ENCODE data around the gene ABCB4. TPM values are rescaled to one million over a fixed set of nuclear protein-coding genes. Genes with fewer than 3 reads are reported as not detected.

Gene ABCB4
- total RNA-seq, 1 donor from 2014 or later: 2.5 TPM

DNA sequence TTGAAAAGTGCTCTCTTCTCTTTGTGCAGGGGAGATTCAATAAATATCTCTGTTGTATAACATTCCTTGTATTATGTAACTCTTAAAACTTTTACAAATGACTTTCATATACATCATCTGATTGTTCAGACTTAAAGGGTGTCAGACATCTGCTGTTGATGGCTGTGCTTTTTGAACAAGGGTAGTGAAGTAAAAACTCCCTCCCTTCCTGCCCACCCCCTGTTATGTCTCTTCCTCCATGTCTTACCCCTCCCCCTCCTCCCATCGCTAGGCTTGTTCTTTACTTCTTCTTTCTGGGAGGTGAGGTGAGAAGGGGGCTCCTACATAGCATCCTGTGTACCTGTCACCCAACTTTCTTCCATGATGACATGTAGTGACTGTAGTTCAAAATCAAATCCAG, 23.4 kb upstream of the ABCB4 start:
- no peak overlapping the region for H3K4me3 Mint-ChIP-seq (ENCODE audit: unreplicated experiment)
- H3K36me3 Mint-ChIP-seq (ENCODE audit: unreplicated experiment): no peaks in the 10 kb centered on the region
- no peaks in the 10 kb centered on the region for H3K9me3 Mint-ChIP-seq (ENCODE audit: unreplicated experiment)
- no peak for DNase-seq
- H3K4me1 Mint-ChIP-seq (ENCODE audit: low read depth, unreplicated experiment): no peaks in the 10 kb centered on the region
- no peak overlapping the region for H3K27ac Mint-ChIP-seq (ENCODE audit: unreplicated experiment)
- no peaks in the 10 kb centered on the region for H3K27me3 Mint-ChIP-seq (ENCODE audit: unreplicated experiment)
- TF ChIP-seq, protein P1, sequence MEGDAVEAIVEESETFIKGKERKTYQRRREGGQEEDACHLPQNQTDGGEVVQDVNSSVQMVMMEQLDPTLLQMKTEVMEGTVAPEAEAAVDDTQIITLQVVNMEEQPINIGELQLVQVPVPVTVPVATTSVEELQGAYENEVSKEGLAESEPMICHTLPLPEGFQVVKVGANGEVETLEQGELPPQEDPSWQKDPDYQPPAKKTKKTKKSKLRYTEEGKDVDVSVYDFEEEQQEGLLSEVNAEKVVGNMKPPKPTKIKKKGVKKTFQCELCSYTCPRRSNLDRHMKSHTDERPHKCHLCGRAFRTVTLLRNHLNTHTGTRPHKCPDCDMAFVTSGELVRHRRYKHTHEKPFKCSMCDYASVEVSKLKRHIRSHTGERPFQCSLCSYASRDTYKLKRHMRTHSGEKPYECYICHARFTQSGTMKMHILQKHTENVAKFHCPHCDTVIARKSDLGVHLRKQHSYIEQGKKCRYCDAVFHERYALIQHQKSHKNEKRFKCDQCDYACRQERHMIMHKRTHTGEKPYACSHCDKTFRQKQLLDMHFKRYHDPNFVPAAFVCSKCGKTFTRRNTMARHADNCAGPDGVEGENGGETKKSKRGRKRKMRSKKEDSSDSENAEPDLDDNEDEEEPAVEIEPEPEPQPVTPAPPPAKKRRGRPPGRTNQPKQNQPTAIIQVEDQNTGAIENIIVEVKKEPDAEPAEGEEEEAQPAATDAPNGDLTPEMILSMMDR (IDR thresholded peaks at IDR 0.05; ENCODE audit: partially characterized antibody, unreplicated experiment): no peak

DNA sequence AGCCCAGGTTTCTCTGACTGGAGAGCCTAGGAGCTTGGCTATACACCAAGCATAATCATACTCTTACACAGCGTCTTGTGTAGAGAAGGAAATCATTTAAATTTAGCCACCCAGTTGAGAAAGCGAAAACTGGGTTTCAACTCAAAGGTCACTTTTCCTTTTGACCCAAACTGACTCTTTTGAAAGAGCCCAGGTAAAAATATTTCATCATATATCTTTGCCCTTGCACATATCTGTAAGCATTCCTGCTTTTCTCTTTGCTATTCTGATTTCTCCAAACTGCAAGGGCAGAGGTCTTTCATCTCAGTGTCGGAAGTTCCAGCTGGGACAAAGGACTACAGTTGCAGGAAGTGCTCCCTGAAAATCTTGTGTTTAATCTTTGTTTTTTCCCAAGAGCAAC, 22.0 kb upstream of the ABCB4 start:
- no peaks in the 10 kb centered on the region for H3K27me3 Mint-ChIP-seq (ENCODE audit: unreplicated experiment)
- no peak overlapping the region for H3K27ac Mint-ChIP-seq (ENCODE audit: unreplicated experiment)
- TF ChIP-seq, protein P1 (IDR thresholded peaks at IDR 0.05; ENCODE audit: partially characterized antibody, unreplicated experiment): no peak
- H3K9me3 Mint-ChIP-seq (ENCODE audit: unreplicated experiment): no peaks in the 10 kb centered on the region
- no peak overlapping the region for H3K4me3 Mint-ChIP-seq (ENCODE audit: unreplicated experiment)
- H3K4me1 Mint-ChIP-seq (ENCODE audit: low read depth, unreplicated experiment): no peaks in the 10 kb centered on the region
- no peaks in the 10 kb centered on the region for H3K36me3 Mint-ChIP-seq (ENCODE audit: unreplicated experiment)
- DNase-seq: no peak

DNA sequence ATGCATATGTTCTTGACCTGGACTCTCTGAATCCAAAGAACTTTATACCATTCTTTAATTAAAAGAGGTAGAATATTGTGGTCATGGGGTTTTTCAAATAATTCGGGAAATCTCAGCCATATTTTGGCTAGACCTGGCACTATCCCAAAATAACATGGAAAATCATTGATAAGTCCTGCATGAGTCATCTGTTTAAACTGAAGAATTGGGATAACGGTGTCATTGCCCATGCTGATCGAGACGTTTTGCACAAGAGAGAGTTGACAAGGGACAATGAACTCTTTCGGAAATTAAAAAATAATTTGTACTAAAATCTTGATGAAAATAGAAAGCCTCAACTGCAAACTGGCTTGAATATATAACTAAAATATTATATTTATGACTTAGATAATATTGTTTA, 19.9 kb upstream of the ABCB4 start:
- H3K27ac Mint-ChIP-seq (ENCODE audit: unreplicated experiment): no peak overlapping the region
- H3K27me3 Mint-ChIP-seq (ENCODE audit: unreplicated experiment): no peaks in the 10 kb centered on the region
- TF ChIP-seq, protein P1 (IDR thresholded peaks at IDR 0.05; ENCODE audit: partially characterized antibody, unreplicated experiment): no peak
- H3K36me3 Mint-ChIP-seq (ENCODE audit: unreplicated experiment): no peaks in the 10 kb centered on the region
- H3K9me3 Mint-ChIP-seq (ENCODE audit: unreplicated experiment): no peaks in the 10 kb centered on the region
- no peak overlapping the region for H3K4me3 Mint-ChIP-seq (ENCODE audit: unreplicated experiment)
- DNase-seq: no peak
- no peaks in the 10 kb centered on the region for H3K4me1 Mint-ChIP-seq (ENCODE audit: low read depth, unreplicated experiment)

DNA sequence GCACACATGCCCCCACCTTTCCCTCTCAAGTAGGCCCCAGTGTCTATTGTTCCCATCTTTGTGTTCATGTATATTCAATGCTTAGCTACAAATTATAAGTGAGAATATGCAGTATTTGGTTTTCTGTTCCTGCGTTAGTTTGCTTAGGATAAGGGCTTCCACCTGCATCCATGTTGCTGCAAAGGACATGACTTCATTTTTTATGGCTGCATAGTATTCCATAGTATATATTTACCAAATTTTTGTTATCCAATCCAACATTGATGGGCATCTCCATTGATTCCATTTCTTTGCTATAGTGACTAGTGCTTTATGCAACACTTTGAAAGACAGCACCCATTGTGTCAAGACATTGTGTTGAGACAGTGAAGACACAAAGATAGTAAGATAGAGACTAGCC, 19.0 kb upstream of the ABCB4 start:
- no peaks in the 10 kb centered on the region for H3K9me3 Mint-ChIP-seq (ENCODE audit: unreplicated experiment)
- H3K36me3 Mint-ChIP-seq (ENCODE audit: unreplicated experiment): no peaks in the 10 kb centered on the region
- TF ChIP-seq, protein P1 (IDR thresholded peaks at IDR 0.05; ENCODE audit: partially characterized antibody, unreplicated experiment): no peak
- no peak for DNase-seq
- H3K27me3 Mint-ChIP-seq (ENCODE audit: unreplicated experiment): no peaks in the 10 kb centered on the region
- no peak overlapping the region for H3K4me3 Mint-ChIP-seq (ENCODE audit: unreplicated experiment)
- no peaks in the 10 kb centered on the region for H3K4me1 Mint-ChIP-seq (ENCODE audit: low read depth, unreplicated experiment)
- no peak overlapping the region for H3K27ac Mint-ChIP-seq (ENCODE audit: unreplicated experiment)

DNA sequence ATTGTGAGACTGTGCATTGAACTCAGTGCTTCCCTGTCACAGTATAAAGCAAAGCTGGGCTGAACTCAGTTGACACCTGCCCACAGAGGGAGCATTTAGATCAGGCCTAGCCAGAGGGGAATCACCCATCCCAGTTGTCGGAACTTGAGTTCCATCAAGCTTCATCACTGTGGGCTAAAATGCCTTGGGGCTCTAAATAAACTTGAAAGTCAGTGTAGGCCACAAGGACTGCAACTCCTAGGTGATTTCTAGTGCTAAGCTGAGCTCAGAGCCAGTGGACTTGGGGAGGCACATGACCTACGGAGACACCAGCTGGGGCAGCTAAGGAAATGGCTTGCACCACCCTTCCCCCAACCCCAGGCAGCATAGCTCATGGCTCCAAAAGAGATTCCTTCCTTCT, 7.7 kb upstream of the ABCB4 start:
- no peak for DNase-seq
- H3K4me1 Mint-ChIP-seq (ENCODE audit: low read depth, unreplicated experiment): no peaks in the 10 kb centered on the region
- no peaks in the 10 kb centered on the region for H3K36me3 Mint-ChIP-seq (ENCODE audit: unreplicated experiment)
- TF ChIP-seq, protein P1 (IDR thresholded peaks at IDR 0.05; ENCODE audit: partially characterized antibody, unreplicated experiment): no peak
- H3K27ac Mint-ChIP-seq (ENCODE audit: unreplicated experiment): no peak overlapping the region
- no peaks in the 10 kb centered on the region for H3K27me3 Mint-ChIP-seq (ENCODE audit: unreplicated experiment)
- H3K4me3 Mint-ChIP-seq (ENCODE audit: unreplicated experiment): no peak overlapping the region
- no peaks in the 10 kb centered on the region for H3K9me3 Mint-ChIP-seq (ENCODE audit: unreplicated experiment)

All from glutamatergic neuron (in vitro differentiated cells).